ENCODE data around the gene ASAP2. TPM values are rescaled to one million over a fixed set of nuclear protein-coding genes. Genes with fewer than 3 reads are reported as not detected.

ASAP2 gene
- total and polyA plus RNA-seq, 9 of the 15 experiments (the other 6 are each of a cell fraction or from before 2014, with no cell fraction given) = 0.06 to 4.3 (median 3.1) TPM

- no peak for TF ChIP-seq PATZ1 (CRISPR knock-in tag; IDR thresholded peaks at IDR 0.05; ENCODE audit: borderline replicate concordance)
- peak; percentile 36; the same call in 1 of the 2 replicates for TF ChIP-seq TFAP4 (CRISPR knock-in tag; IDR thresholded peaks at IDR 0.05; ENCODE audit: borderline replicate concordance)
- no peak; the same call in 1 of the 2 replicates for TF ChIP-seq DMBX1 (CRISPR knock-in tag; IDR thresholded peaks at IDR 0.05; ENCODE audit: borderline replicate concordance)
- TF ChIP-seq MXD1 (CRISPR knock-in tag; IDR thresholded peaks at IDR 0.05; ENCODE audit: borderline replicate concordance, poor library complexity, severe bottlenecking) = no peak
- TF ChIP-seq ZNF57 (CRISPR knock-in tag; IDR thresholded peaks at IDR 0.05) = no peak
- no peak for TF ChIP-seq FOXK2 (conservative IDR thresholded peaks at IDR 0.05 in 1 of 2, IDR thresholded peaks at IDR 0.05 in 1 of 2; ENCODE audit: low read depth in 2 of 2)
- TF ChIP-seq NFXL1 (CRISPR knock-in tag; IDR thresholded peaks at IDR 0.05) = no peak
- no peak for TF ChIP-seq ARID3A (IDR thresholded peaks at IDR 0.05; ENCODE audit: borderline replicate concordance, low read depth, low read length)
- TF ChIP-seq ESRRB (CRISPR knock-in tag; IDR thresholded peaks at IDR 0.05; ENCODE audit: borderline replicate concordance) = no peak
- peak; percentile 30; the same call in 1 of the 2 replicates for TF ChIP-seq ZNF175 (CRISPR knock-in tag; IDR thresholded peaks at IDR 0.05; ENCODE audit: low read depth)
- TF ChIP-seq ATF3 (IDR thresholded peaks at IDR 0.05) = no peak
- TF ChIP-seq ATF3 (CRISPR knock-in tag; conservative IDR thresholded peaks at IDR 0.05) = no peak
- TF ChIP-seq CC2D1A (IDR thresholded peaks at IDR 0.05) = no peak
- no peak for TF ChIP-seq ZEB2 (IDR thresholded peaks at IDR 0.05)
- no peak for TF ChIP-seq ZNF12 (CRISPR knock-in tag; IDR thresholded peaks at IDR 0.05)
- no peak for TF ChIP-seq RFX1 (IDR thresholded peaks at IDR 0.05)
- TF ChIP-seq POLR2A (conservative IDR thresholded peaks at IDR 0.05) = no peak
- TF ChIP-seq ZNF766 (CRISPR knock-in tag; conservative IDR thresholded peaks at IDR 0.05) = no peak; the same call in 1 of the 2 replicates
- TF ChIP-seq POLR2AphosphoS5 (IDR thresholded peaks at IDR 0.05; ENCODE audit: control insufficient read depth, insufficient read depth, low read depth, low read length) = no peak
- no peak for TF ChIP-seq TARDBP (IDR thresholded peaks at IDR 0.05)
- TF ChIP-seq MCM2 (IDR thresholded peaks at IDR 0.05; ENCODE audit: low read depth) = no peak
- no peak for TF ChIP-seq CREBBP (IDR thresholded peaks at IDR 0.05; ENCODE audit: low read depth, low read length)
- no peak for TF ChIP-seq KDM5B (IDR thresholded peaks at IDR 0.05; ENCODE audit: insufficient replicate concordance, low read depth, low read length)
Measured at GRCh38 chr2:9335322-9335832, 128.8 kb downstream of the ASAP2 start (continued).
